Measurements from ENCODE around the gene SMDT1. TPM values are rescaled to one million over a fixed set of nuclear protein-coding genes. Genes with fewer than 3 reads are reported as not detected.

The SMDT1 gene
- polyA plus RNA-seq, 1 of the 3 experiments (the other 2 are of a cell fraction) = 29.8 TPM

DNA sequence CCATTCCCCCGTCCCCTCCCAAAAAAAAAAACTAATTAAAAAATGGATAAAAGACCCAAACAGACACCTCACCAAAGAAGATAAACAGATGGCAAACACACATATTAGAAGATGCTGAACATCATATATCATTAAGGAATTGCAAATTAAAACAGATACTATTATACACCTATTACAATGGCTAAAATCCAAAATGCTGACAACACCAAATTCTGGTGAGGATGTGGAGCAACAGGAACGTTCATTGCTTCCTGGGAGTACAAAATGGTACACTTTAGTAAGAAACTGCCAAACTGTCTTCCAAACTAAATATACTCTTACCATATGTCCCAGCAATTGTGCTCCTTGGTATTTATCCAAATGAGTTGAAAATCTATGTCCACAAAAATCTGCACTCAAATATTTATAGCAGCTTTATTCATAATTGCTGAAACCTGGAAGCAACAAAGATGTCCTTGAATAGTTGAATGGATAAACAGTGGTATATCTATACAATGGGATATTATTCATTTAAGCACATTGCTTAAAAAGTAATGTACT, 28.8 kb upstream of the SMDT1 start:
- ChIA-PET CTCF (no interaction called here), POLR2A (no interaction called here)
- no peak overlapping the region for H2AFZ ChIP-seq (ENCODE audit: low read depth)
- H3K27me3 ChIP-seq (ENCODE audit: insufficient read depth) = no peaks in the 10 kb centered on the region
- TF ChIP-seq, protein P1, sequence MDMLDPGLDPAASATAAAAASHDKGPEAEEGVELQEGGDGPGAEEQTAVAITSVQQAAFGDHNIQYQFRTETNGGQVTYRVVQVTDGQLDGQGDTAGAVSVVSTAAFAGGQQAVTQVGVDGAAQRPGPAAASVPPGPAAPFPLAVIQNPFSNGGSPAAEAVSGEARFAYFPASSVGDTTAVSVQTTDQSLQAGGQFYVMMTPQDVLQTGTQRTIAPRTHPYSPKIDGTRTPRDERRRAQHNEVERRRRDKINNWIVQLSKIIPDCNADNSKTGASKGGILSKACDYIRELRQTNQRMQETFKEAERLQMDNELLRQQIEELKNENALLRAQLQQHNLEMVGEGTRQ (IDR thresholded peaks at IDR 0.05; ENCODE audit: borderline replicate concordance, low read depth, low read length) = no peak
- TF ChIP-seq JUND (IDR thresholded peaks at IDR 0.05) (no peak), TAF1 (IDR thresholded peaks at IDR 0.05; ENCODE audit: borderline replicate concordance, low read depth, low read length) (no peak), SMC3 (IDR thresholded peaks at IDR 0.05; ENCODE audit: low read depth, low read length) (no peak), RCOR1 (IDR thresholded peaks at IDR 0.05; ENCODE audit: low read length) (no peak), CHD2 (IDR thresholded peaks at IDR 0.05; ENCODE audit: low read length, partially characterized antibody) (no peak), MEF2A (IDR thresholded peaks at IDR 0.05; ENCODE audit: borderline replicate concordance, low read depth) (no peak), FOSL2 (IDR thresholded peaks at IDR 0.05; ENCODE audit: borderline replicate concordance, low read depth) (no peak), SIN3A (IDR thresholded peaks at IDR 0.05; ENCODE audit: borderline replicate concordance, low read depth, low read length) (no peak), FOXM1 (IDR thresholded peaks at IDR 0.05; ENCODE audit: low read depth) (no peak), RXRA (IDR thresholded peaks at IDR 0.05; ENCODE audit: borderline replicate concordance, low read depth) (no peak), GABPA (IDR thresholded peaks at IDR 0.05; ENCODE audit: low read depth) (no peak), NFIC (IDR thresholded peaks at IDR 0.05; ENCODE audit: borderline replicate concordance) (no peak), EP300 (IDR thresholded peaks at IDR 0.05; ENCODE audit: borderline replicate concordance in 1 of 2, low read depth in 1 of 2, low read length in 1 of 2) (no peak)
- TF ChIP-seq, protein P2, sequence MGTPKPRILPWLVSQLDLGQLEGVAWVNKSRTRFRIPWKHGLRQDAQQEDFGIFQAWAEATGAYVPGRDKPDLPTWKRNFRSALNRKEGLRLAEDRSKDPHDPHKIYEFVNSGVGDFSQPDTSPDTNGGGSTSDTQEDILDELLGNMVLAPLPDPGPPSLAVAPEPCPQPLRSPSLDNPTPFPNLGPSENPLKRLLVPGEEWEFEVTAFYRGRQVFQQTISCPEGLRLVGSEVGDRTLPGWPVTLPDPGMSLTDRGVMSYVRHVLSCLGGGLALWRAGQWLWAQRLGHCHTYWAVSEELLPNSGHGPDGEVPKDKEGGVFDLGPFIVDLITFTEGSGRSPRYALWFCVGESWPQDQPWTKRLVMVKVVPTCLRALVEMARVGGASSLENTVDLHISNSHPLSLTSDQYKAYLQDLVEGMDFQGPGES (IDR thresholded peaks at IDR 0.05; ENCODE audit: low read depth, low read length) = no peak
- TF ChIP-seq, protein P3, sequence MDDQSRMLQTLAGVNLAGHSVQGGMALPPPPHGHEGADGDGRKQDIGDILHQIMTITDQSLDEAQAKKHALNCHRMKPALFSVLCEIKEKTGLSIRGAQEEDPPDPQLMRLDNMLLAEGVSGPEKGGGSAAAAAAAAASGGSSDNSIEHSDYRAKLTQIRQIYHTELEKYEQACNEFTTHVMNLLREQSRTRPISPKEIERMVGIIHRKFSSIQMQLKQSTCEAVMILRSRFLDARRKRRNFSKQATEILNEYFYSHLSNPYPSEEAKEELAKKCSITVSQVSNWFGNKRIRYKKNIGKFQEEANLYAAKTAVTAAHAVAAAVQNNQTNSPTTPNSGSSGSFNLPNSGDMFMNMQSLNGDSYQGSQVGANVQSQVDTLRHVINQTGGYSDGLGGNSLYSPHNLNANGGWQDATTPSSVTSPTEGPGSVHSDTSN (IDR thresholded peaks at IDR 0.05) = no peak
- TF ChIP-seq, protein P4, sequence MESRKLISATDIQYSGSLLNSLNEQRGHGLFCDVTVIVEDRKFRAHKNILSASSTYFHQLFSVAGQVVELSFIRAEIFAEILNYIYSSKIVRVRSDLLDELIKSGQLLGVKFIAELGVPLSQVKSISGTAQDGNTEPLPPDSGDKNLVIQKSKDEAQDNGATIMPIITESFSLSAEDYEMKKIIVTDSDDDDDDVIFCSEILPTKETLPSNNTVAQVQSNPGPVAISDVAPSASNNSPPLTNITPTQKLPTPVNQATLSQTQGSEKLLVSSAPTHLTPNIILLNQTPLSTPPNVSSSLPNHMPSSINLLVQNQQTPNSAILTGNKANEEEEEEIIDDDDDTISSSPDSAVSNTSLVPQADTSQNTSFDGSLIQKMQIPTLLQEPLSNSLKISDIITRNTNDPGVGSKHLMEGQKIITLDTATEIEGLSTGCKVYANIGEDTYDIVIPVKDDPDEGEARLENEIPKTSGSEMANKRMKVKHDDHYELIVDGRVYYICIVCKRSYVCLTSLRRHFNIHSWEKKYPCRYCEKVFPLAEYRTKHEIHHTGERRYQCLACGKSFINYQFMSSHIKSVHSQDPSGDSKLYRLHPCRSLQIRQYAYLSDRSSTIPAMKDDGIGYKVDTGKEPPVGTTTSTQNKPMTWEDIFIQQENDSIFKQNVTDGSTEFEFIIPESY (IDR thresholded peaks at IDR 0.05; ENCODE audit: borderline replicate concordance, low read depth) = no peak
- no peaks in the 10 kb centered on the region for H3K36me3 ChIP-seq (replicated peaks in 1 of 2; ENCODE audit: control insufficient read depth in 1 of 2, insufficient read depth in 2 of 2, low read length in 1 of 2)
- WGBS (ENCODE audit: low lambda C conversion rate) = 59% methylated on average over 2 of the region's 2 CpGs
- DNase-seq = no peak
- no peak overlapping the region for H3K4me2 ChIP-seq
- H3K9me3 ChIP-seq = no peaks in the 10 kb centered on the region
- no peak overlapping the region for H3K27ac ChIP-seq (ENCODE audit: low read depth in 2 of 2, low read length in 1 of 2)
- no peaks in the 10 kb centered on the region for H4K20me1 ChIP-seq (ENCODE audit: insufficient read depth)
- no peaks in the 10 kb centered on the region for H3K4me1 ChIP-seq (ENCODE audit: control insufficient read depth in 1 of 2, insufficient read depth in 2 of 2, low read depth in 1 of 2, low read length in 1 of 2)
- H3K79me2 ChIP-seq (ENCODE audit: insufficient read depth) = no peaks in the 10 kb centered on the region
- H3K9ac ChIP-seq = no peak overlapping the region
- H3K9me2 ChIP-seq = no peaks in the 10 kb centered on the region
- H3F3A ChIP-seq (replicated peaks; ENCODE audit: insufficient read depth) = no peaks in the 10 kb centered on the region
- no peak overlapping the region for H3K4me3 ChIP-seq (ENCODE audit: low read depth in 2 of 2, low read length in 1 of 2)

Measured in SK-N-SH (cell line).